GM12892 (cell line): Measurements from ENCODE around the gene RBM46.

Experiments used
- POLR2A ChIP-seq: IDR thresholded peaks from 2 replicates; pipeline ENCODE4 v1.6.1; 2011; ENCODE audit warnings: low read depth, low read length, control low read depth
- POLR2AphosphoS5 ChIP-seq: IDR thresholded peaks from 2 replicates; pipeline ENCODE4 v1.6.1; 2011; ENCODE audit warnings: low read depth, low read length, control low read depth
- TAF1 ChIP-seq: IDR thresholded peaks from 2 replicates; pipeline ENCODE4 v1.6.1; 2011; ENCODE audit warnings: low read depth, mild to moderate bottlenecking, control low read depth, low read length, borderline replicate concordance

GRCh38 chr4:154868414-154869194 is 87.5 kb downstream of the RBM46 start:
- no peak for TF ChIP-seq POLR2A
- no peak for TF ChIP-seq POLR2AphosphoS5
- no peak for TF ChIP-seq TAF1
